Measurements from ENCODE around the gene PARP6.

Gene PARP6

GRCh38 chr15:72281713-72282112, 9.4 kb upstream of the PARP6 start:
- TF ChIP-seq ZBTB7A (IDR thresholded peaks at IDR 0.05; ENCODE audit: low read depth) (no peak), YY1 (IDR thresholded peaks at IDR 0.05; ENCODE audit: low read depth) (no peak), TAF1 (IDR thresholded peaks at IDR 0.05; ENCODE audit: low read depth) (no peak), EGR1 (IDR thresholded peaks at IDR 0.05) (no peak), TCF12 (IDR thresholded peaks at IDR 0.05; ENCODE audit: low read depth) (no peak), RAD21 (IDR thresholded peaks at IDR 0.05; ENCODE audit: low read depth) (no peak), REST (IDR thresholded peaks at IDR 0.05; ENCODE audit: low read depth) (no peak), CREB1 (IDR thresholded peaks at IDR 0.05; ENCODE audit: low read depth) (no peak), NFIC (IDR thresholded peaks at IDR 0.05) (no peak), TEAD4 (IDR thresholded peaks at IDR 0.05) (no peak), CEBPB (IDR thresholded peaks at IDR 0.05) (no peak), MAX (IDR thresholded peaks at IDR 0.05) (no peak), EP300 (IDR thresholded peaks at IDR 0.05; ENCODE audit: borderline replicate concordance) (no peak), FOXM1 (IDR thresholded peaks at IDR 0.05; ENCODE audit: borderline replicate concordance, low read depth) (no peak)
- TF ChIP-seq, protein P1, sequence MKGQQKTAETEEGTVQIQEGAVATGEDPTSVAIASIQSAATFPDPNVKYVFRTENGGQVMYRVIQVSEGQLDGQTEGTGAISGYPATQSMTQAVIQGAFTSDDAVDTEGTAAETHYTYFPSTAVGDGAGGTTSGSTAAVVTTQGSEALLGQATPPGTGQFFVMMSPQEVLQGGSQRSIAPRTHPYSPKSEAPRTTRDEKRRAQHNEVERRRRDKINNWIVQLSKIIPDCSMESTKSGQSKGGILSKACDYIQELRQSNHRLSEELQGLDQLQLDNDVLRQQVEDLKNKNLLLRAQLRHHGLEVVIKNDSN (IDR thresholded peaks at IDR 0.05): no peak

DNA sequence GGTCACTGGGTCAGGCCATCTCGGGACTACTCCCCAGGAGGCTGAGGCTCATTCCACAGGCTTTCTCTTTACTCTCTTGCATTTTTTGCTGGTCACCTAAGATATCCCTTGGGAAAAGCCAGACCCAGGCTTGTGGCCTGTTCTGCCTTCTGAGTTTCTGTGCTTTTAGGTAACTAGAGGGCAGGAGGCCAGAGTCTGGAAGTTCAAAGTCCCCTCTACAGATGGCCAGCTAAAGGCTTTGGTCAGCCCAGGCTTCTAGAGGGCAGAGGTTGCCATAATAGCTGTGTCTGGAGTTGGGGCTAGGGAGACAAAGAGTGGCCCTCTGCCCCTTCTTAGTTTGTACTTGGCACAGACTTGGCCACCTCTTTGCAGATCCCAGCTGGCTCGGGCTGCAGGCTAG, 8.4 kb upstream of the PARP6 start:
- no peak for TF ChIP-seq NFIC (IDR thresholded peaks at IDR 0.05)

GRCh38 chr15:72278737-72279136, 6.4 kb upstream of the PARP6 start:
- TF ChIP-seq EP300 (IDR thresholded peaks at IDR 0.05; ENCODE audit: borderline replicate concordance) (no peak), NFIC (IDR thresholded peaks at IDR 0.05) (no peak), TCF12 (IDR thresholded peaks at IDR 0.05; ENCODE audit: low read depth) (no peak), CREB1 (IDR thresholded peaks at IDR 0.05; ENCODE audit: low read depth) (no peak), RAD21 (IDR thresholded peaks at IDR 0.05; ENCODE audit: low read depth) (no peak), TAF1 (IDR thresholded peaks at IDR 0.05; ENCODE audit: low read depth) (no peak), FOXM1 (IDR thresholded peaks at IDR 0.05; ENCODE audit: borderline replicate concordance, low read depth) (no peak), YY1 (IDR thresholded peaks at IDR 0.05; ENCODE audit: low read depth) (no peak), EGR1 (IDR thresholded peaks at IDR 0.05) (no peak)
- TF ChIP-seq, protein P1 (IDR thresholded peaks at IDR 0.05): no peak

GRCh38 chr15:72276326-72276700, 4.0 kb upstream of the PARP6 start:
- no peak for TF ChIP-seq MAX (IDR thresholded peaks at IDR 0.05)
- TF ChIP-seq TCF12 (IDR thresholded peaks at IDR 0.05; ENCODE audit: low read depth): no peak
- TF ChIP-seq EP300 (IDR thresholded peaks at IDR 0.05; ENCODE audit: borderline replicate concordance): no peak
- no peak for TF ChIP-seq RAD21 (IDR thresholded peaks at IDR 0.05; ENCODE audit: low read depth)
- no peak for TF ChIP-seq FOXM1 (IDR thresholded peaks at IDR 0.05; ENCODE audit: borderline replicate concordance, low read depth)
- no peak for TF ChIP-seq NFIC (IDR thresholded peaks at IDR 0.05)
- TF ChIP-seq, protein P1 (IDR thresholded peaks at IDR 0.05): no peak
- TF ChIP-seq YY1 (IDR thresholded peaks at IDR 0.05; ENCODE audit: low read depth): no peak
- TF ChIP-seq CREB1 (IDR thresholded peaks at IDR 0.05; ENCODE audit: low read depth): no peak
- no peak for TF ChIP-seq TAF1 (IDR thresholded peaks at IDR 0.05; ENCODE audit: low read depth)
- no peak for TF ChIP-seq TEAD4 (IDR thresholded peaks at IDR 0.05)
- no peak for TF ChIP-seq CEBPB (IDR thresholded peaks at IDR 0.05)
- TF ChIP-seq ZBTB7A (IDR thresholded peaks at IDR 0.05; ENCODE audit: low read depth): no peak
- no peak for TF ChIP-seq EGR1 (IDR thresholded peaks at IDR 0.05)
- TF ChIP-seq REST (IDR thresholded peaks at IDR 0.05; ENCODE audit: low read depth): no peak

- TF ChIP-seq TAF1 (IDR thresholded peaks at IDR 0.05; ENCODE audit: low read depth) (no peak), TCF12 (IDR thresholded peaks at IDR 0.05; ENCODE audit: low read depth) (no peak), EP300 (IDR thresholded peaks at IDR 0.05; ENCODE audit: borderline replicate concordance) (no peak)
These were observed 621 bp upstream of the PARP6 start for GRCh38 chr15:72272997-72273352.

DNA sequence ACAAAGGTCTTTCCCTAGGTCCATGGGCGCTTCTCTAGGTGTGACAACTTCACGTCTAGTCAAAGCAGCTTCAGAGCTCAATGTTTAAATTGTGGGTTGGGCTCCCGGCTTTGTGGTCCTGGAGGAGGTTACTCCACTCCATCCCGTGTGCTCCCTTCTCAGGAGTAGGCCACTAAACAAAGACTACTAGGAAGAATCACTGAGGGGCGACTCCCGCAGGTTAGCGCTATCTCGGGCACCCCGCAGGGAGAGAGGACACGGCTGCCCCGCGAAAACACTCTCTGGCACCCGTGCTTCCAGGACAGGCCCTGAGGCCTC, 500 bp downstream of the PARP6 start:
- TF ChIP-seq, protein P1 (IDR thresholded peaks at IDR 0.05): no peak
- TF ChIP-seq EP300 (IDR thresholded peaks at IDR 0.05; ENCODE audit: borderline replicate concordance): peak; percentile 6; the same call in 1 of the 2 replicates

Measured in Ishikawa (cell line).